ENCODE data around the gene CALN1.

GRCh38 chr7:72058579-72058978, 353.6 kb downstream of the CALN1 start:
- TF ChIP-seq CTCF (IDR thresholded peaks at IDR 0.05) (no peak), POLR2A (IDR thresholded peaks at IDR 0.05) (no peak)
